HCT116 (cell line): Measurements from ENCODE around the gene IRF9. TPM values are rescaled to one million over a fixed set of nuclear protein-coding genes. Genes with fewer than 3 reads are reported as not detected.

Source experiments
- ATAC-seq: fragments of 200-7000 bp; cut with Tn5 transposase; 2 replicates; pipeline ENCODE4 v1.9.1; 2020; ENCODE audit warnings: mild to moderate bottlenecking, moderate library complexity
- BruUV-seq: library from RNA; stranded (reverse); fragments of 400-500 nt; replicated peaks from 2 replicates; lab custom pipeline; 2021; lab: Mats Ljungman, UMichigan
- CTCF ChIA-PET: fragments of 300-600 bp; sonication (Branson Sonifier 250); formaldehyde crosslinking; loops from one replicate; lab custom pipeline; 2021; ENCODE audit warnings: antibody characterized with exemption; lab: Charles Lee
- POLR2A ChIA-PET: fragments of 300-600, 350-600 bp; sonication (Branson Sonifier 250); formaldehyde crosslinking; loops from one replicate; lab custom pipeline; 2021; ENCODE audit warnings: antibody characterized with exemption; lab: Charles Lee
- RAD21 ChIA-PET, 2 experiments: fragments of 300-600 bp; sonication (Branson Sonifier 250); formaldehyde crosslinking; loops; one replicate each; lab custom pipeline; 2023; ENCODE audit warnings: low total read pairs in 2 of 2; ENCODE audit not compliant: uncharacterized antibody in 2 of 2, unreplicated experiment in 2 of 2, low non-redundant PET in 1 of 2; lab: Charles Lee
- DNase-seq: peaks from one replicate; pipeline ENCODE4 v3.0.0-alpha.2; 2010; ENCODE audit warnings: low read depth, low spot score
- H2AFZ ChIP-seq: fragments of 200-600 bp; shearing (Covaris generic), sonication (generic); 2 replicates; pipeline ENCODE4 v1.6.1; 2017; ENCODE audit warnings: low read depth, mixed run types, mixed read lengths, antibody characterized with exemption, low read length; ENCODE audit not compliant: poor library complexity, severe bottlenecking
- H3K27ac ChIP-seq: 2 replicates; pipeline ENCODE4 v1.5.1; 2012; ENCODE audit warnings: low read depth, low read length
- H3K27me3 ChIP-seq: fragments of 200-600 bp; sonication (generic); 2 replicates; pipeline ENCODE4 v1.6.1; 2016; ENCODE audit warnings: mixed run types, low read length, mixed read lengths; ENCODE audit not compliant: insufficient read depth
- H3K36me3 ChIP-seq, 2 experiments: fragments of 200-500 bp in 1 of 2; fragments of 200-600 bp in 1 of 2; sonication (Bioruptor generic) in 1 of 2; sonication (generic) in 1 of 2; 2 replicates each; pipeline versions ENCODE4 v1.5.1 to v1.6.1; 2014 to 2016; ENCODE audit warnings: low read length in 2 of 2, inconsistent platforms in 1 of 2, mixed read lengths in 1 of 2, mixed run types in 1 of 2; ENCODE audit not compliant: insufficient read depth in 2 of 2, control insufficient read depth in 1 of 2
- H3K4me1 ChIP-seq, 2 experiments: fragments of 200-600 bp in 1 of 2; sonication (generic) in 1 of 2; 2 replicates each; pipeline versions ENCODE4 v1.5.1 to v1.6.1; 2012 to 2017; ENCODE audit warnings: low read length in 2 of 2, inconsistent platforms in 1 of 2, mild to moderate bottlenecking in 1 of 2, mixed read lengths in 1 of 2, mixed run types in 1 of 2, moderate library complexity in 1 of 2; ENCODE audit not compliant: insufficient read depth in 2 of 2, control insufficient read depth in 1 of 2
- H3K4me2 ChIP-seq: fragments of 200-600 bp; sonication (generic); 2 replicates; pipeline ENCODE4 v1.6.1; 2017; ENCODE audit warnings: mixed run types, low read length, mixed read lengths
- H3K4me3 ChIP-seq, 2 experiments: fragments of 200-600 bp in 1 of 2; sonication (generic) in 1 of 2; replicated peaks in 1 of 2; 2 replicates each; pipeline ENCODE4 v1.5.1; 2011 to 2016; ENCODE audit warnings: low read length in 2 of 2, control low read depth in 1 of 2, low read depth in 1 of 2, mild to moderate bottlenecking in 1 of 2, mixed read lengths in 1 of 2, mixed run types in 1 of 2
- H3K79me2 ChIP-seq: fragments of 200-600 bp; sonication (generic); 2 replicates; pipeline ENCODE4 v1.6.1; 2017; ENCODE audit warnings: mild to moderate bottlenecking, mixed run types, low read length, moderate library complexity, mixed read lengths; ENCODE audit not compliant: insufficient read depth
- H3K9ac ChIP-seq: fragments of 200-600 bp; sonication (generic); 2 replicates; pipeline ENCODE4 v1.6.1; 2016; ENCODE audit warnings: low read length, mixed read lengths
- H3K9me2 ChIP-seq: fragments of 200-600 bp; sonication (generic), shearing (Covaris generic); 2 replicates; pipeline ENCODE4 v1.6.1; 2017; ENCODE audit warnings: mixed run types, mild to moderate bottlenecking, moderate library complexity; ENCODE audit not compliant: insufficient read depth
- H3K9me3 ChIP-seq, 2 experiments: fragments of 200-500 bp in 1 of 2; fragments of 200-600 bp in 1 of 2; sonication (Bioruptor generic) in 1 of 2; sonication (generic) in 1 of 2; 2 replicates each; pipeline ENCODE4 v1.6.1; 2014 to 2017; ENCODE audit warnings: low read length in 2 of 2, mixed read lengths in 2 of 2, inconsistent platforms in 1 of 2, low read depth in 1 of 2, mild to moderate bottlenecking in 1 of 2, mixed run types in 1 of 2, moderate library complexity in 1 of 2; ENCODE audit not compliant: control insufficient read depth in 1 of 2, insufficient read depth in 1 of 2
- H4K20me1 ChIP-seq: fragments of 200-600 bp; sonication (generic), shearing (Covaris generic); 2 replicates; pipeline ENCODE4 v1.6.1; 2017; ENCODE audit warnings: mixed run types, mild to moderate bottlenecking, moderate library complexity; ENCODE audit not compliant: insufficient read depth
- CBX3 ChIP-seq: IDR thresholded peaks from 2 replicates; pipeline ENCODE4 v1.6.1; 2012; ENCODE audit warnings: low read depth
- CEBPB ChIP-seq: IDR thresholded peaks from 2 replicates; pipeline ENCODE4 v1.6.1; 2012; ENCODE audit warnings: low read depth
- ELF1 ChIP-seq: IDR thresholded peaks from 2 replicates; pipeline ENCODE4 v1.6.1; 2012; ENCODE audit warnings: low read depth, borderline replicate concordance
- EZH2 ChIP-seq: fragments of 200-600 bp; sonication (generic); IDR thresholded peaks from 2 replicates; pipeline ENCODE4 v1.6.1; 2017; ENCODE audit warnings: antibody characterized with exemption, mixed run types
- EZH2phosphoT487 ChIP-seq: fragments of 200-600 bp; IDR thresholded peaks from 2 replicates; pipeline ENCODE4 v1.6.1; 2018; ENCODE audit warnings: antibody characterized with exemption, borderline replicate concordance
- FOSL1 ChIP-seq: IDR thresholded peaks from 2 replicates; pipeline ENCODE4 v1.6.1; 2012; ENCODE audit warnings: low read depth
- POLR2AphosphoS5 ChIP-seq: IDR thresholded peaks from 2 replicates; pipeline ENCODE4 v1.6.1; 2011; ENCODE audit warnings: mild to moderate bottlenecking, low read depth, low read length, moderate library complexity
- RAD21 ChIP-seq: IDR thresholded peaks from 2 replicates; pipeline ENCODE4 v1.6.1; 2012; ENCODE audit warnings: low read depth, mild to moderate bottlenecking
- SIN3A ChIP-seq: IDR thresholded peaks from 2 replicates; pipeline ENCODE4 v1.6.1; 2012; ENCODE audit warnings: low read depth
- SP1 ChIP-seq: IDR thresholded peaks from 2 replicates; pipeline ENCODE4 v1.6.1; 2012; ENCODE audit warnings: low read depth
- YY1 ChIP-seq: IDR thresholded peaks from 2 replicates; pipeline ENCODE4 v1.6.1; 2011; ENCODE audit warnings: low read length, low read depth, moderate library complexity, mild to moderate bottlenecking; ENCODE audit not compliant: insufficient replicate concordance; ENCODE audit errors: extremely low read depth
- ZNF274 ChIP-seq: fragments of 200-500 bp; sonication (Bioruptor generic); IDR thresholded peaks from 2 replicates; pipeline ENCODE4 v1.6.1; 2014; ENCODE audit warnings: mild to moderate bottlenecking, low read depth, low read length, inconsistent platforms
- intact Hi-C: fragments of 100-400 bp; cut with micrococcal nuclease; formaldehyde crosslinking; loops from 2 replicates; pipeline ENCODE4 v1.10.0; 2022
- total RNA-seq: library from RNA; stranded (reverse); gene quantifications from one replicate; pipeline ENCODE4 v1.2.1, GENCODE V29; 2021; ENCODE audit not compliant: unreplicated experiment
- TF ChIP-seq, protein P1 (sequence below), 3 experiments: fragments of 200-600 bp in 1 of 3; sonication (generic) in 1 of 3; IDR thresholded peaks in 2 of 3; conservative IDR thresholded peaks in 1 of 3; 2 replicates each; pipeline ENCODE4 v1.5.1; 2012 to 2017; ENCODE audit warnings: low read depth in 2 of 3, low read length in 2 of 3, antibody characterized with exemption in 1 of 3, borderline replicate concordance in 1 of 3, control low read depth in 1 of 3, mild to moderate bottlenecking in 1 of 3, mixed read lengths in 1 of 3, mixed run types in 1 of 3, moderate library complexity in 1 of 3; ENCODE audit not compliant: insufficient read depth in 1 of 3

Gene IRF9
- total RNA-seq, 1 experiment from 2014 or later = 21.7 TPM

DNA sequence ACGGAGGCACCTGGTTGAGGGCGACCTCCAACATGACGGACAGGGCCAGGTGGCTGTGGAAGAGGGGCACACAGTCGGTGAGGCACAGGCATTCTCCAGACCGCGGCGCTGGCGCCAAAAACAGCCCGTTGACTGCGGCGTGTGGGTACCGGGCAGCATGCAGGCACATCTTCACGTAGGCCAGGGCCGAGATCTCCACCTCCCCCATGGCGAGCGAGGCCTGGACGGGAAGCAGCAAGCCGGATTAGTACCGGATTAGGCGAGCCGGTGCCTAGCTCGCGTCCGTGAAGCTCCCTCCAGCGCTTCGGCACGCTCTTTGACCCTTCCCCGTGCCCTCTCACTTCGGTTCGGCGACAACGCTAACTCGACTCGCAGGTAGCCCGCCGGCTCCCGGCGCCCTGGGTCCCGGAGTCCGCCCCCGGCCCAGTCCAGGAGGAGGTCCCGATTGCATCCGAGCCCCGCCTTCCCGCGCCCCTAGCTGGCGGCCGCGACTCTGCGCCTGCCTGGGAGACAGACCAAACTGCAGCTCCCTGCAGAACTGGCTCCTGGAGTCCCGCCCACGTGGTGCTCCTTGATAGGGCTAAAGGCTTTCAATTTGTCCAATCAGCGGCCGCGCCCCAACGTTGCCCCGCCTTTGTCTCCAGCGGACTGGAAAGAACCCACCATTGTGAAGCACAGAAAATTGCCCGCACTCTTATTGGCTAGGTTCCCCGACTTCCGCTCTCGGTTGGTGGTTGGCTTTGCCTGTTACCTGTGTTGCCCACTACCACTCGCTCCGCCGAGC, 19.8 kb upstream of the IRF9 start, which contains the start of gene EMC9 (continued):
- TF ChIP-seq FOSL1 (no peak), SP1 (no peak), SIN3A (no peak), EZH2 (no peak), CEBPB (no peak), RAD21 (no peak)

DNA sequence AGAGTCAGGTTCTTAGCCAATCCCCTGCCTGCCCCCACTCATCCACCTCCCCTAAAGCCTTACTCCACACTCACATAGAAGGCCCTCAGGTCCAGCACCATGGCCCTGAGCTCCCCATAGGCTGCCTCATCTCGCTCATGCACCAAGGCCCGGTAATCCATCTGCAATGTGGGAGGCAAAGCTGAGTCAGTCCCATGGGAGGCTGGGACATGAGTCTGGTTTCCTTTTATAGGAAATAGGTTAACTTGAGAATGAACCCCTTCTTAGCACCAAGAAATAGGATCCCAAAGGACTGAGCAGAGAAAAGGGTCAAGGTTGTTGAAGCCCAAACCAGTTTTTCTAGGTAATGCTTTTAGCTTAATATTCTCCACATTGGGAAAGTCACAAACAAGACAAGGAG, 17.6 kb upstream of the IRF9 start:
- RAD21 ChIA-PET = no interaction called here
- CTCF ChIA-PET = no interaction called here
- Histone ChIP-seq H3K9me2 (no peaks in the 10 kb centered on the region), H4K20me1 (no peaks in the 10 kb centered on the region), H3K36me3 (peaks cover 15 to 18% of the 10 kb centered on the region in 2 experiments)
- POLR2A ChIA-PET = no interaction called here
- TF ChIP-seq EZH2phosphoT487 = no peak
- no peak for TF ChIP-seq CBX3
- no peak for TF ChIP-seq YY1
- no peak for TF ChIP-seq POLR2AphosphoS5
- TF ChIP-seq, protein P1, sequence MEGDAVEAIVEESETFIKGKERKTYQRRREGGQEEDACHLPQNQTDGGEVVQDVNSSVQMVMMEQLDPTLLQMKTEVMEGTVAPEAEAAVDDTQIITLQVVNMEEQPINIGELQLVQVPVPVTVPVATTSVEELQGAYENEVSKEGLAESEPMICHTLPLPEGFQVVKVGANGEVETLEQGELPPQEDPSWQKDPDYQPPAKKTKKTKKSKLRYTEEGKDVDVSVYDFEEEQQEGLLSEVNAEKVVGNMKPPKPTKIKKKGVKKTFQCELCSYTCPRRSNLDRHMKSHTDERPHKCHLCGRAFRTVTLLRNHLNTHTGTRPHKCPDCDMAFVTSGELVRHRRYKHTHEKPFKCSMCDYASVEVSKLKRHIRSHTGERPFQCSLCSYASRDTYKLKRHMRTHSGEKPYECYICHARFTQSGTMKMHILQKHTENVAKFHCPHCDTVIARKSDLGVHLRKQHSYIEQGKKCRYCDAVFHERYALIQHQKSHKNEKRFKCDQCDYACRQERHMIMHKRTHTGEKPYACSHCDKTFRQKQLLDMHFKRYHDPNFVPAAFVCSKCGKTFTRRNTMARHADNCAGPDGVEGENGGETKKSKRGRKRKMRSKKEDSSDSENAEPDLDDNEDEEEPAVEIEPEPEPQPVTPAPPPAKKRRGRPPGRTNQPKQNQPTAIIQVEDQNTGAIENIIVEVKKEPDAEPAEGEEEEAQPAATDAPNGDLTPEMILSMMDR (IDR thresholded peaks at IDR 0.05 in 2 of 3, conservative IDR thresholded peaks at IDR 0.05 in 1 of 3; ENCODE audit: borderline replicate concordance in 1 of 3, insufficient read depth in 1 of 3, low read depth in 2 of 3, low read length in 2 of 3) = no peak
- no peak for TF ChIP-seq ZNF274
- no peak for TF ChIP-seq ELF1
- TF ChIP-seq, all 23 proteins: peak for 0
- H3K4me1 ChIP-seq = peaks cover 27 to 35% of the 10 kb centered on the region in 2 experiments
- H3K79me2 ChIP-seq = peaks cover 61% of the 10 kb centered on the region
- ATAC-seq = no peak
- no peak overlapping the region for H3K4me2 ChIP-seq
- no peak overlapping the region for H3K9ac ChIP-seq
- no peaks in the 10 kb centered on the region for H3K9me3 ChIP-seq
- no peaks in the 10 kb centered on the region for H3K27me3 ChIP-seq
- no peak overlapping the region for H3K27ac ChIP-seq
- no peak overlapping the region for H2AFZ ChIP-seq
- BruUV-seq = no TSS peak
- H3K4me3 ChIP-seq = no peak overlapping the region
- intact Hi-C loops = no loop called here
- no peak for DNase-seq
